ENCODE measurements around the gene ACOXL. TPM values are rescaled to one million over a fixed set of nuclear protein-coding genes. Genes with fewer than 3 reads are reported as not detected.

The ACOXL gene
- polyA plus RNA-seq, 6 donors from 2014 or later, result not detected

- no peak overlapping the region for H3K27ac Mint-ChIP-seq
- H3K27me3 Mint-ChIP-seq, result peaks cover 0 to 4% (median 0%) of the 10 kb centered on the region in 3 donors
- H3K4me1 Mint-ChIP-seq, result peaks cover 4 to 9% (median 8%) of the 10 kb centered on the region in 3 donors
- no peak for ATAC-seq (ENCODE audit: low read depth in 2 of 2)
- no peaks in the 10 kb centered on the region for H3K9me3 Mint-ChIP-seq
- no peak overlapping the region for H3K4me3 Mint-ChIP-seq
- H3K36me3 Mint-ChIP-seq, result no peaks in the 10 kb centered on the region
- DNase-seq, result no peak
These were observed 367.9 kb downstream of the ACOXL start for GRCh38 chr2:111100087-111100764.

GRCh38 chr2:111100765-111101162 lies 368.4 kb downstream of the ACOXL start:
- Mint-ChIP-seq H3K4me1 (peaks cover 4 to 9% (median 8%) of the 10 kb centered on the region in 3 donors), H3K4me3 (no peak overlapping the region), H3K36me3 (no peaks in the 10 kb centered on the region), H3K27ac (no peak overlapping the region), H3K27me3 (peaks cover 0 to 6% (median 0%) of the 10 kb centered on the region in 3 donors), H3K9me3 (no peaks in the 10 kb centered on the region)
- ATAC-seq (ENCODE audit: low read depth in 2 of 2) (peak; percentile 18 to 20), DNase-seq (no peak)

GRCh38 chr2:111101592-111101991 lies 369.2 kb downstream of the ACOXL start:
- Mint-ChIP-seq H3K36me3 (no peaks in the 10 kb centered on the region), H3K9me3 (no peaks in the 10 kb centered on the region), H3K27ac (peak overlapping the region in 1 of 6 donors; percentile 15), H3K27me3 (peaks cover 0 to 13% (median 0%) of the 10 kb centered on the region in 3 donors), H3K4me1 (peaks cover 4 to 13% (median 9%) of the 10 kb centered on the region in 3 donors), H3K4me3 (no peak overlapping the region)
- no peak for DNase-seq
- ATAC-seq (ENCODE audit: low read depth in 2 of 2), result no peak

GRCh38 chr2:111102216-111102615 lies 369.8 kb downstream of the ACOXL start:
- peaks cover 4 to 13% (median 9%) of the 10 kb centered on the region in 3 donors for H3K4me1 Mint-ChIP-seq
- H3K4me3 Mint-ChIP-seq, result peak overlapping the region in 1 of 8 donors; percentile 37
- no peaks in the 10 kb centered on the region for H3K36me3 Mint-ChIP-seq
- DNase-seq (no peak), ATAC-seq (ENCODE audit: low read depth in 2 of 2) (no peak)
- no peaks in the 10 kb centered on the region for H3K9me3 Mint-ChIP-seq
- no peak overlapping the region for H3K27ac Mint-ChIP-seq
- H3K27me3 Mint-ChIP-seq, result peaks cover 0 to 13% (median 0%) of the 10 kb centered on the region in 3 donors

GRCh38 chr2:111105926-111106325 lies 373.6 kb downstream of the ACOXL start:
- Mint-ChIP-seq H3K4me1 (peaks cover 1 to 7% (median 1%) of the 10 kb centered on the region in 3 donors), H3K27ac (no peak overlapping the region), H3K27me3 (peaks cover 0 to 25% (median 7%) of the 10 kb centered on the region in 3 donors), H3K36me3 (no peaks in the 10 kb centered on the region), H3K9me3 (no peaks in the 10 kb centered on the region), H3K4me3 (no peak overlapping the region)
- DNase-seq, result no peak
- no peak for ATAC-seq (ENCODE audit: low read depth in 2 of 2)

- no peak overlapping the region for H3K4me3 Mint-ChIP-seq
- H3K9me3 Mint-ChIP-seq, result no peaks in the 10 kb centered on the region
- H3K36me3 Mint-ChIP-seq, result no peaks in the 10 kb centered on the region
- H3K4me1 Mint-ChIP-seq, result peaks cover 0 to 5% (median 0%) of the 10 kb centered on the region in 3 donors
- peaks cover 0 to 25% (median 7%) of the 10 kb centered on the region in 3 donors for H3K27me3 Mint-ChIP-seq
- ATAC-seq (ENCODE audit: low read depth in 2 of 2) (no peak), DNase-seq (no peak)
- H3K27ac Mint-ChIP-seq, result no peak overlapping the region
These were observed 374.3 kb downstream of the ACOXL start for GRCh38 chr2:111106706-111107105.

- H3K36me3 Mint-ChIP-seq, result no peaks in the 10 kb centered on the region
- peaks cover 10 to 37% (median 19%) of the 10 kb centered on the region in 3 donors for H3K27me3 Mint-ChIP-seq
These were observed 376.4 kb downstream of the ACOXL start for GRCh38 chr2:111108745-111109271.

GRCh38 chr2:111111101-111111755 lies 378.9 kb downstream of the ACOXL start:
- Mint-ChIP-seq H3K36me3 (no peaks in the 10 kb centered on the region), H3K27ac (no peak overlapping the region), H3K4me1 (peaks cover 0 to 3% (median 0%) of the 10 kb centered on the region in 3 donors), H3K27me3 (peaks cover 16 to 41% (median 19%) of the 10 kb centered on the region in 3 donors), H3K4me3 (no peak overlapping the region), H3K9me3 (no peaks in the 10 kb centered on the region)
- ATAC-seq (ENCODE audit: low read depth in 2 of 2) (no peak), DNase-seq (no peak)

More at GRCh38 chr2:111108745-111109271, 376.4 kb downstream of the ACOXL start:
- ATAC-seq (ENCODE audit: low read depth in 2 of 2) (no peak), DNase-seq (no peak)
- no peak overlapping the region for H3K27ac Mint-ChIP-seq
- H3K4me1 Mint-ChIP-seq, result peaks cover 0 to 5% (median 0%) of the 10 kb centered on the region in 3 donors
- H3K4me3 Mint-ChIP-seq, result no peak overlapping the region
- H3K9me3 Mint-ChIP-seq, result no peaks in the 10 kb centered on the region

- Mint-ChIP-seq H3K36me3 (no peaks in the 10 kb centered on the region), H3K4me1 (peaks cover 15 to 21% (median 19%) of the 10 kb centered on the region in 3 donors), H3K27me3 (peaks cover 35 to 63% (median 40%) of the 10 kb centered on the region in 3 donors), H3K9me3 (no peaks in the 10 kb centered on the region), H3K4me3 (no peak overlapping the region), H3K27ac (no peak overlapping the region)
- ATAC-seq (ENCODE audit: low read depth in 2 of 2), result no peak
- no peak for DNase-seq
These were observed 381.5 kb downstream of the ACOXL start for GRCh38 chr2:111113838-111114237.

GRCh38 chr2:111116011-111116746 lies 383.8 kb downstream of the ACOXL start:
- Mint-ChIP-seq H3K27ac (peak overlapping the region in 2 of 6 donors; percentile 62 to 70), H3K4me3 (peak overlapping the region in 4 of 8 donors; percentile 22 to 76 (median 34)), H3K27me3 (peaks cover 40 to 64% (median 40%) of the 10 kb centered on the region in 3 donors), H3K9me3 (no peaks in the 10 kb centered on the region), H3K4me1 (peaks cover 26 to 39% (median 31%) of the 10 kb centered on the region in 3 donors), H3K36me3 (no peaks in the 10 kb centered on the region)
- ATAC-seq (ENCODE audit: low read depth in 2 of 2), result no peak
- no peak for DNase-seq

- H3K27me3 Mint-ChIP-seq, result peaks cover 40 to 64% (median 40%) of the 10 kb centered on the region in 3 donors
- H3K27ac Mint-ChIP-seq, result peak overlapping the region in 5 of 6 donors; percentile 1 to 78 (median 62)
- H3K9me3 Mint-ChIP-seq, result no peaks in the 10 kb centered on the region
- DNase-seq (peak; percentile 65), ATAC-seq (ENCODE audit: low read depth in 2 of 2) (peak; percentile 23 to 28)
- H3K4me3 Mint-ChIP-seq, result peak overlapping the region; percentile 76 to 99 (median 93)
- H3K36me3 Mint-ChIP-seq, result no peaks in the 10 kb centered on the region
- peaks cover 31 to 47% (median 33%) of the 10 kb centered on the region in 3 donors for H3K4me1 Mint-ChIP-seq
These were observed 384.6 kb downstream of the ACOXL start for GRCh38 chr2:111116843-111117597.

GRCh38 chr2:111117598-111118480 lies 385.5 kb downstream of the ACOXL start:
- Mint-ChIP-seq H3K4me1 (peaks cover 32 to 49% (median 34%) of the 10 kb centered on the region in 3 donors), H3K27ac (peak overlapping the region; percentile 1 to 96 (median 73)), H3K27me3 (peaks cover 35 to 58% (median 36%) of the 10 kb centered on the region in 3 donors), H3K4me3 (peak overlapping the region; percentile 89 to 99 (median 95)), H3K9me3 (no peaks in the 10 kb centered on the region), H3K36me3 (no peaks in the 10 kb centered on the region)
- DNase-seq, result peak; percentile 34
- ATAC-seq (ENCODE audit: low read depth in 2 of 2), result no peak
